ENCODE data around the gene ENPP6.
"Not testable (repeated sequence)": the region's sequence is repeated elsewhere in the genome, so short reads cannot be mapped to it uniquely, and the experiment has no call there.

Gene ENPP6

GRCh38 chr4:184235526-184235925 lies 17.9 kb upstream of the ENPP6 start:
- no peaks in the 10 kb centered on the region for H3K9me3 ChIP-seq (ENCODE audit: control insufficient read depth, low read length)
- no peaks in the 10 kb centered on the region for H3K36me3 ChIP-seq (ENCODE audit: control insufficient read depth, insufficient read depth, low read length)
- H3K27ac ChIP-seq (ENCODE audit: low read depth, low read length, severe bottlenecking) = no peak overlapping the region
- H3K4me1 ChIP-seq (ENCODE audit: control insufficient read depth, insufficient read depth, low read length, poor library complexity, severe bottlenecking) = no peaks in the 10 kb centered on the region
- WGBS, 2 experiments (ENCODE audit: insufficient coverage in 2 of 2) = 70 to 93% methylated on average over 2 of the region's 3 CpGs
- H3K4me3 ChIP-seq (ENCODE audit: extremely low read depth, insufficient read depth, low read length, poor library complexity, severe bottlenecking) = no peak overlapping the region

- WGBS, 2 experiments (ENCODE audit: insufficient coverage in 2 of 2) = 80 to 91% methylated on average over 2 to 3 of the region's 4 CpGs
These were observed 16.5 kb upstream of the ENPP6 start for GRCh38 chr4:184234155-184234554.

GRCh38 chr4:184232975-184233374 lies 15.3 kb upstream of the ENPP6 start:
- Histone ChIP-seq H3K27ac (ENCODE audit: low read depth, low read length, severe bottlenecking) (no peak overlapping the region), H3K36me3 (ENCODE audit: control insufficient read depth, insufficient read depth, low read length) (no peaks in the 10 kb centered on the region), H3K4me1 (ENCODE audit: control insufficient read depth, insufficient read depth, low read length, poor library complexity, severe bottlenecking) (no peaks in the 10 kb centered on the region), H3K4me3 (ENCODE audit: extremely low read depth, insufficient read depth, low read length, poor library complexity, severe bottlenecking) (no peak overlapping the region), H3K9me3 (ENCODE audit: control insufficient read depth, low read length) (no peaks in the 10 kb centered on the region)
- WGBS, 2 experiments (ENCODE audit: insufficient coverage in 2 of 2) = 82% methylated on average over 2 of the region's 4 CpGs; no CpG with 5 or more reads in 1 of the 2 experiments

More at GRCh38 chr4:184234155-184234554, 16.5 kb upstream of the ENPP6 start:
- no peak overlapping the region for H3K4me3 ChIP-seq (ENCODE audit: extremely low read depth, insufficient read depth, low read length, poor library complexity, severe bottlenecking)
- H3K27ac ChIP-seq (ENCODE audit: low read depth, low read length, severe bottlenecking) = no peak overlapping the region
- no peaks in the 10 kb centered on the region for H3K36me3 ChIP-seq (ENCODE audit: control insufficient read depth, insufficient read depth, low read length)
- no peaks in the 10 kb centered on the region for H3K4me1 ChIP-seq (ENCODE audit: control insufficient read depth, insufficient read depth, low read length, poor library complexity, severe bottlenecking)
- no peaks in the 10 kb centered on the region for H3K9me3 ChIP-seq (ENCODE audit: control insufficient read depth, low read length)

GRCh38 chr4:184232202-184232601 lies 14.5 kb upstream of the ENPP6 start:
- H3K4me3 ChIP-seq (ENCODE audit: extremely low read depth, insufficient read depth, low read length, poor library complexity, severe bottlenecking) = no peak overlapping the region
- H3K4me1 ChIP-seq (ENCODE audit: control insufficient read depth, insufficient read depth, low read length, poor library complexity, severe bottlenecking) = no peaks in the 10 kb centered on the region
- H3K27ac ChIP-seq (ENCODE audit: low read depth, low read length, severe bottlenecking) = no peak overlapping the region
- WGBS, 2 experiments (ENCODE audit: insufficient coverage in 2 of 2) = 78 to 94% methylated on average over 1 of the region's 1 CpG
- no peaks in the 10 kb centered on the region for H3K36me3 ChIP-seq (ENCODE audit: control insufficient read depth, insufficient read depth, low read length)
- H3K9me3 ChIP-seq (ENCODE audit: control insufficient read depth, low read length) = no peaks in the 10 kb centered on the region

- no peaks in the 10 kb centered on the region for H3K9me3 ChIP-seq (ENCODE audit: control insufficient read depth, low read length)
- no peak overlapping the region for H3K27ac ChIP-seq (ENCODE audit: low read depth, low read length, severe bottlenecking)
- H3K36me3 ChIP-seq (ENCODE audit: control insufficient read depth, insufficient read depth, low read length) = no peaks in the 10 kb centered on the region
- 100% methylated on average over 1 to 2 of the region's 2 CpGs for WGBS, 2 experiments (ENCODE audit: insufficient coverage in 2 of 2)
- no peak overlapping the region for H3K4me3 ChIP-seq (ENCODE audit: extremely low read depth, insufficient read depth, low read length, poor library complexity, severe bottlenecking)
- H3K4me1 ChIP-seq (ENCODE audit: control insufficient read depth, insufficient read depth, low read length, poor library complexity, severe bottlenecking) = no peaks in the 10 kb centered on the region
These were observed 13.9 kb upstream of the ENPP6 start for GRCh38 chr4:184231573-184231972.

GRCh38 chr4:184228056-184228705 lies 10.5 kb upstream of the ENPP6 start:
- H3K4me1 ChIP-seq (ENCODE audit: control insufficient read depth, insufficient read depth, low read length, poor library complexity, severe bottlenecking) = no peaks in the 10 kb centered on the region
- H3K27ac ChIP-seq (ENCODE audit: low read depth, low read length, severe bottlenecking) = no peak overlapping the region
- H3K4me3 ChIP-seq (ENCODE audit: extremely low read depth, insufficient read depth, low read length, poor library complexity, severe bottlenecking) = no peak overlapping the region
- H3K36me3 ChIP-seq (ENCODE audit: control insufficient read depth, insufficient read depth, low read length) = no peaks in the 10 kb centered on the region
- H3K9me3 ChIP-seq (ENCODE audit: control insufficient read depth, low read length) = no peaks in the 10 kb centered on the region
- WGBS, 2 experiments (ENCODE audit: insufficient coverage in 2 of 2) = 88 to 95% methylated on average over 5 to 6 of the region's 7 CpGs

GRCh38 chr4:184216515-184216914 lies 1.2 kb downstream of the ENPP6 start:
- no peak overlapping the region for H3K4me3 ChIP-seq (ENCODE audit: extremely low read depth, insufficient read depth, low read length, poor library complexity, severe bottlenecking)
- H3K27ac ChIP-seq (ENCODE audit: low read depth, low read length, severe bottlenecking) = no peak overlapping the region
- no peaks in the 10 kb centered on the region for H3K36me3 ChIP-seq (ENCODE audit: control insufficient read depth, insufficient read depth, low read length)
- WGBS, 2 experiments (ENCODE audit: insufficient coverage in 2 of 2) = 82% methylated on average over 7 to 8 of the region's 8 CpGs
- no peaks in the 10 kb centered on the region for H3K9me3 ChIP-seq (ENCODE audit: control insufficient read depth, low read length)
- no peaks in the 10 kb centered on the region for H3K4me1 ChIP-seq (ENCODE audit: control insufficient read depth, insufficient read depth, low read length, poor library complexity, severe bottlenecking)

GRCh38 chr4:184215709-184216328 lies 1.9 kb downstream of the ENPP6 start:
- Histone ChIP-seq H3K27ac (ENCODE audit: low read depth, low read length, severe bottlenecking) (no peak overlapping the region), H3K36me3 (ENCODE audit: control insufficient read depth, insufficient read depth, low read length) (no peaks in the 10 kb centered on the region), H3K4me3 (ENCODE audit: extremely low read depth, insufficient read depth, low read length, poor library complexity, severe bottlenecking) (no peak overlapping the region), H3K4me1 (ENCODE audit: control insufficient read depth, insufficient read depth, low read length, poor library complexity, severe bottlenecking) (no peaks in the 10 kb centered on the region), H3K9me3 (ENCODE audit: control insufficient read depth, low read length) (no peaks in the 10 kb centered on the region)
- WGBS, 2 experiments (ENCODE audit: insufficient coverage in 2 of 2) = 76 to 80% methylated on average over 4 to 10 of the region's 10 CpGs

GRCh38 chr4:184214931-184215330 lies 2.7 kb downstream of the ENPP6 start:
- no peaks in the 10 kb centered on the region for H3K9me3 ChIP-seq (ENCODE audit: control insufficient read depth, low read length)
- no peaks in the 10 kb centered on the region for H3K4me1 ChIP-seq (ENCODE audit: control insufficient read depth, insufficient read depth, low read length, poor library complexity, severe bottlenecking)
- no peaks in the 10 kb centered on the region for H3K36me3 ChIP-seq (ENCODE audit: control insufficient read depth, insufficient read depth, low read length)
- H3K27ac ChIP-seq (ENCODE audit: low read depth, low read length, severe bottlenecking) = no peak overlapping the region
- WGBS, 2 experiments (ENCODE audit: insufficient coverage in 2 of 2) = 80 to 91% methylated on average over 1 to 5 of the region's 5 CpGs
- no peak overlapping the region for H3K4me3 ChIP-seq (ENCODE audit: extremely low read depth, insufficient read depth, low read length, poor library complexity, severe bottlenecking)

GRCh38 chr4:184207734-184208607 lies 9.7 kb downstream of the ENPP6 start:
- H3K4me3 ChIP-seq (ENCODE audit: extremely low read depth, insufficient read depth, low read length, poor library complexity, severe bottlenecking); H3K27ac ChIP-seq (ENCODE audit: low read depth, low read length, severe bottlenecking); H3K4me1 ChIP-seq (ENCODE audit: control insufficient read depth, insufficient read depth, low read length, poor library complexity, severe bottlenecking); H3K9me3 ChIP-seq (ENCODE audit: control insufficient read depth, low read length); H3K36me3 ChIP-seq (ENCODE audit: control insufficient read depth, insufficient read depth, low read length): not testable (repeated sequence)
- 87 to 88% methylated on average over 9 to 12 of the region's 33 CpGs for WGBS, 2 experiments (ENCODE audit: insufficient coverage in 2 of 2)

Data from mesodermal cell (in vitro differentiated cells).